ENCODE data around the gene SLC37A2.
"Not testable (repeated sequence)": the region's sequence is repeated elsewhere in the genome, so short reads cannot be mapped to it uniquely, and the experiment has no call there.

Gene SLC37A2

DNA sequence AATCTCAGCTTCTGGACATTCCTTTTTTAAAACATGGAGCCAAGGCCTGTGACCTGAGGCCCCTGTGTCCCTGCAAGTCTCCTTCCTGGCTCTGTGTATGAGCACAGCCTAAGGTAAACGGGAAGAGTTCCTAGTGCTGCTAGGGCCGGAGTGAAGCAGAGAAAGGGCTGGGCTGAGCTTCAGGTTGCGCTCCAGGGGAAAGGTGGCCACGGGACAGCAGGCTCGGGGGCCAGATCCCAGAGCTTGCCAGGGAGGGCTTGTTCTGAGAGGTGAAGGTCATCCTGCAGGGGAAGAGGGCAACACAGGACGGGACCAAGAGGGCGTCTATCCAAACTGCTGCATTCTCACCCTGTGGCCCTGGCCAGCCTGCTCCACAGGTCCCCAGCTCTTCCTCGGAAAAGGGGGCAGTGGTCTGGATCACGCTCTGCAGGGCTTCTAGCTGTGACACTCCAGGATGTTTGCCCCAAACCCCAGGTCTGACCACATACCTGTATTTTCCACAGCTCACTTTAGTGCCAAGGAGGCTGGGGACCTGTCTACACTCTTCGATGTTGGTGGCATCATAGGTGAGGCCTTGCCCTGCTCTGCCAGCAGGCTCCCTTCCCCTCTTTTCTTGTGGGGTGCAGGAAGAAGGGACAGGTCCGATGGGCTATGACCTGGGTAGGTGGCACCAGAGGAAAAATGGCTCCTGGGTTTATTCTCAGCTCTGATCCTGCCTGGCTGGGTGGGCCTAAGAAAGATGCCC, 20.4 kb downstream of the SLC37A2 start:
- DNase-seq (ENCODE audit: low read depth, low spot score), result no peak

DNA sequence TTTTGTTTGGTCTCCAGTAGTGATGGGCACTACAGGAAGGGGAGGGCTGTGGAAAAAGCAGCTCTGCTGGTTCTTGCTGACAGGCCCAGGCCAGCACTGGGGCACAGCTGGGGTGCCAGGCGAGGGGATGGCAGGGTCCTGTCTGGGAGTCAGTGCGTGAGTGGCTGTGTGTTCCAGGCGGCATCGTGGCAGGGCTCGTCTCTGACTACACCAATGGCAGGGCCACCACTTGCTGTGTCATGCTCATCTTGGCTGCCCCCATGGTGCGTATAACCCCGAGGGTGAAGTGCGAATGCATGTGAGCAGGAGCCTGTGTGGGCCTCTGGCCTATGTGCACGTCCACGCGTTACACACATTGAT, 20.9 kb downstream of the SLC37A2 start:
- no peak for DNase-seq (ENCODE audit: low read depth, low spot score)

- DNase-seq (ENCODE audit: low read depth, low spot score), result no peak
Observed at GRCh38 chr11:125084761-125085231, 21.7 kb downstream of the SLC37A2 start.

GRCh38 chr11:125085301-125086081, 22.4 kb downstream of the SLC37A2 start:
- DNase-seq (ENCODE audit: low read depth, low spot score), result no peak

DNA sequence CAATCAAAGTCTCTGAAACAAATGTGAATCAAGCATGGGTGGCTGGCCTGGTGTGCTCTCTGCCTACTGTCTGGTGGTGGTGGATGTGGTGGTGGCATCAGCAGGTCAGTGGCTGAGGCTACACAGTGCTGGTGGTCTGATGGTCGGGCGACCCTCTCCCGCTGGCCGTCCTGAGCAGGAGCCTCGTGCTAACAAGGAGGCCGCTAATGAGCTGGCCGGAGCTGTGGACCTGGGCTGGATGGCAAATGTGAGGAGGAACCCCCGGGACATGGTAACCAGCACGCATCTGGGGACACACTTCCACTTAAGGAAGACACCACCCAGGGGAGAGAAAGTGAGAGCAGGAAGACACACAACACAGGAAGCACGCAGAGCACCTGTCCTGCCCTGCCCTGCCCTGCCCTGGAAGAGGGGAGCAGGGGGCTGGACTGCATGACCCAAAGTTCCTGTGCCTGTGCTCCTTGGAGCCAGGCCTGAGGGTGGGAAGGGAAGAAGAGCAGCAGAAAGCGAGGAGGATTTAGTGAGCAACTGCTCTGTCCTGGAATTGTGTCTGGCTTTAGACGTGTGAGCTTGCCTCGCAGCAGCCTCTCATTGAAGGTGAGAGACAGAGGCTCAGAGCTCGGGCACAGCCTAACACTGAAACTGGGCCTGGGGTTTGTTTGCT, 23.7 kb downstream of the SLC37A2 start:
- DNase-seq (ENCODE audit: low read depth, low spot score), result no peak

- DNase-seq (ENCODE audit: low read depth, low spot score), result no peak
Observed at GRCh38 chr11:125088123-125088522, 25.0 kb downstream of the SLC37A2 start.

DNA sequence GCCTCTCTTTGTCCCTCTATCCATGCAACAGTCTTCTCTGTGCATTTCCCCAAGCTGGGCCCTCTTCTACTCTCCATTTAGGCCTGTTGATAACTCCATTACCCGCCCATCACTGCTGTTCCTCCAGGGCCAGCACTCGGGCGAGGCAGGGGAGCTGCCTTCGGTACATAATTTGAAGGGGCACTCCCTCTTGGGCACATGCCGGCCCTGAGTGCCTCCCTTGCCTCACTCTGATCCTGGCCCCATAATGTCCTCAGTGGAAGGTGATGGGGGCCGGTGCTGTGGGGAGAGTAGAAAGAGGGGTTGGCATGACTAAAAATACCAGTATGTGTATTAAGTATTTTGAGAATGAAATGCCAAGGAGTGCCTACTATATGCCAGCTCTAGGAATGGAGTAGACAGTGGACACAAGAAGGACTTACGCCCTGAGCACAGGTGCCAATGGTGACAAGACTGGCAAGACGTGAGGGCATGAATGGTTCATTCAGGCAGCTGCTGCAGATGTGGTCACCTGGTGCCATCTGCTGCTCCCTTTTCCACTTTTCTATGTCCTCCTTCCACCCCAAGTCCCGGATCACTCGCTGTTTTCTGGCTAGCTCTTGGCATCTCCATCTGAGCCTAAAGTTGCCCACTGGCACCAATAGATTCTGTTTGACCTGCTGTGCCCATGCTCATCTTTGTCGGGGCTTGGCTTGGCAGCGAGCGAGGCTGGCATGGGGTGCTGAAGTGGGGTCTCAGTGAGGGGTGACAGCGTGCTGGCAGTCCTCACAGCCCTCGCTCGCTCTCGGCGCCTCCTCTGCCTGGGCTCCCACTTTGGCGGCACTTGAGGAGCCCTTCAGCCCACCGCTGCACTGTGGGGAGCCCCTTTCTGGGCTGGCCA, 25.7 kb downstream of the SLC37A2 start:
- DNase-seq (ENCODE audit: low read depth, low spot score), result no peak

DNA sequence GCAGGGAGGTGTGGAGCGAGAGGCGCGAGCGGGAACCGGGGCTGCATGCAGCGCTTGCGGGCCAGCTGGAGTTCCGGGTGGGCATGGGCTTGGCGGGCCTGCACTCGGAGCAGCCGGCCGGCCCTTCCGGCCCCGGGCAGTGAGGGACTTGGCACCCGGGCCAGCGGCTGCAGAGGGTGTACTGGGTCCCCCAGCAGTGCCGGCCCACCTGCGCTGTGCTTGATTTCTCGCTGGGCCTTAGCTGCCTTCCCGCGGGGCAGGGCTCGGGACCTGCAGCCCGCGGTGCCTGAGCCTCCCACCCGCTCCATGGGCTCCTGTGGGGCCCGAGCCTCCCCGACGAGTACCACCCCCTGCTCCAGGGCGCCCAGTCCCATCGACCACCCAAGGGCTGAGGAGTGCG, 26.4 kb downstream of the SLC37A2 start:
- DNase-seq (ENCODE audit: low read depth, low spot score), result not testable (repeated sequence)

GRCh38 chr11:125090151-125090550, 27.0 kb downstream of the SLC37A2 start:
- DNase-seq (ENCODE audit: low read depth, low spot score), result not testable (repeated sequence)

DNA sequence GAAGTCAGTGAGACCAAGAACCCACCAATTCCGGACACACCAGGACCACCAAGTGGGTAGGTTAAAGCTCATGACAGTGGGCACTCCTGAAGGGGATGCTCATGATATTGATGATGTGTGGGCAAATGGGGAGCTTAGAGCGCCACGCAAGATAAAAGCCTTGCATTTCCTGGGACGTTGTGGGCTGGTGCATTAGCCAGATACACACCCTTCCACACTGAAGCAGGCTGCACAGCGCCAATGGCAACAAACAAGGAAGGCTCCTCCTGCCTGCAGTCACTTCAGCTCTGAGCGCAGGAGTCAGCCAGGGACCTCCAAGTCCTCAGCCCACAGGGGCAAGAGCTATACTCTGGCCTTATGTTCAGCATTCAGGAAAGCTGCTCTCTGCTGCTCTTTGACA, 27.7 kb downstream of the SLC37A2 start:
- no peak for DNase-seq (ENCODE audit: low read depth, low spot score)

DNA sequence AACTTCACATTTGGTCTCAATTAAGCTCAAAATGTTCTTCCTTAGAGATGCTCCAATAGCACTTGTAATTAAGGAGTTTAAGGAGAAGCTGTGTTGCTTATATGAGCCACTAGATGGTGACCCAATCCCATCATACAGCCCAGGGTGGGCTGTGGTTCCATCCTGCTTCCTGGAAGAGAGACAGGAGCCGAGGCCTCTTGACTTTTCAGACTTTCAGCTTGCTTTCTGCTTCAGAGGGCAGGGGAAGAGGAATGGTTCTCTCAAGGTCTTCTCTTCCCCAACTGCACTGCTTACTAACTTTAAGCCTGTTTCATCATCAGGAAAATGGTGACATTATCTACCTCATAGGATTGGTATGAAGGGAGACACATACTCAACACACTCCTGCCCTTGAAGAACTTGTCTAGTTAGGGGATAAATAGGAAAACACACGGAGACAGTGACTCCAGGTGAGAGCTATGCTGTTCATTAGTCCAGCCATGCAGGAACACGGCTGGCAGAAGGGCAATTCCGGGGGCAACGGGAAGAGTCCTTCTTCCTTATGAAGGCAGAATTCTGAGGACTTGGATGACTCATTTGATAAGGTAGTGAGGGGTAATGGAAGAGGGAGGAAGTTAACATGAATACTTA, 28.3 kb downstream of the SLC37A2 start:
- DNase-seq (ENCODE audit: low read depth, low spot score), result peak; percentile 76

DNA sequence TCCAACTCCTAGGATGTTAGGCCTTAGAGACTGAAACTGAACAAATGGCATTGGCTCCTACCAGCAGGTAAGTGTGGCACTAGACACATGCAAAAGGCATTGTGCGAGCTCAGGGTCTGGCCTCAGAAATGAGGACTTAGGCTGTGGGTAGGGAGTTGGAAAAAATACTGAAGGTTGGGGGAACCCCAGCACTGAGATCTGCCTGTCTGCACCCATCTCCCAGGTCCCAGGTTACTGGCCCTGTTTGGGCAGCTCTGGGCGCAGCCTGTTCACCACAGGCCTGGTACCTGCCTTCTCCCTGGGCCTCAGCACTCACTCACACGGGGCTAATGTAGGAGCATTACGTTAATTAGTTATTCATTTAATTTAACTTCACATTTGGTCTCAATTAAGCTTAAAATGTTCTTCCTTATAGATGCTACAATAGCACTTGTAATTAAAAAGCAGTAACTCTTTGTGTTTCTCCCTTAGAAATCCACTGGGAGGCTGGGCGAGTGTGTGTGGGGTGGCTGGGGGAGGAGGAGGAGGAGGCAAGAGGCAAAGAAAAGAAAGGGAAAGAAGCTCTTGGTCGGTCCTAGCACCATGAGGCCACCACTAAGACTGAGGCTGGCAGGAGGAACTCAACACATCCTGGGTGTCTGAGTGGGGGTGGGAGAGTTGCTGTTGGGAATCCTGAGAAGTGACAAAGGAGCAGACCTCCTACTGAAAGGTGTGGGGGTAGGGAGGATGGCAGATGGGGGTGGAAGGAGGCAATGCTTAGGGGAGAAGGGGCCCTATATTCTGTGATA, 29.0 kb downstream of the SLC37A2 start:
- no peak for DNase-seq (ENCODE audit: low read depth, low spot score)

DNA sequence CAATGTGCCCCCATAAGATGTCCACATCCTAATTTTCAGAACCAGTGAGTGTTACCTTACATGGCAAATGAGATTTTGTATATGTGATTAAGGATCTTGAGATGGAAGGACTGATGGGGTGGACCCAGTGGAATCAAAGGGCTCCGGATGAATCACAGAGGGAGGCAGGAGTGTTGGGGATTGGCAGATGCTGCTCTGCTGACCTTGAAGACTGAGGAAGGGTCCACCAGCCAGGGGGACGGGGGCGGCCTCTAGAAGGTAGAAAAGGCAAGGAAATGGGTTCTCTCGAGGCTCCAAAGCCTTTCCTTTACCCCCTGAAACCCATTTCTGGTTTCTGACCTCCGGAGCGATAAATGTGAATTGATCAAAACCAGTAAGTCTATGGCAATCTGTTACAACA, 29.6 kb downstream of the SLC37A2 start:
- no peak for DNase-seq (ENCODE audit: low read depth, low spot score)

GRCh38 chr11:125093502-125093901, 30.4 kb downstream of the SLC37A2 start:
- no peak for DNase-seq (ENCODE audit: low read depth, low spot score)

- DNase-seq (ENCODE audit: low read depth, low spot score), result no peak
Observed at GRCh38 chr11:125094731-125095130, 31.6 kb downstream of the SLC37A2 start.

- no peak for DNase-seq (ENCODE audit: low read depth, low spot score)
Observed at GRCh38 chr11:125100136-125100535, 37.0 kb downstream of the SLC37A2 start.

GRCh38 chr11:125101596-125101995, 38.5 kb downstream of the SLC37A2 start:
- DNase-seq (ENCODE audit: low read depth, low spot score), result no peak

- DNase-seq (ENCODE audit: low read depth, low spot score), result no peak
Observed at GRCh38 chr11:125102025-125102424, 38.9 kb downstream of the SLC37A2 start.

- DNase-seq (ENCODE audit: low read depth, low spot score), result no peak
Observed at GRCh38 chr11:125102510-125102909, 39.4 kb downstream of the SLC37A2 start.

DNA sequence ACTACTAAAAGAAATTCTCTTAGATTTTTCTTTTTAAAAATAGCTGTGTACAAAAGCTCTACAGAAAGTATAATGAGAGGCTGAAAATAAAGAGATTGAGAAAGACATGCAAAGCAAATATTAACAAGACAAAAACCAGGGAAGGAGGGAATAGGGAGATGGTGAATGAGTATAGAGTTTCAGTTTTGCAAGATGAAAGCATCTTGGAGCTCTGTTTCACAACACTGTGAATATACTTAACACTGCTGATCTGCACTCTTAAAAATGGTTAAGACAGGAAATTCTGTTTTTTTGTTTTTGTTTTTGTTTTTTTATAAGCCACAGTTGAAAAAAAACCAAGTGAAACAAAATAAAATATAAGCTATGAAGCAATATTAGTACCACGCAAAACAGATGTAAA, 42.8 kb downstream of the SLC37A2 start:
- DNase-seq (ENCODE audit: low read depth, low spot score), result no peak

Data from smooth muscle cell of the brain vasculature (primary cell).